DMS153 (cell line): ENCODE results near the gene ATP5F1E.

Source experiments
- DNase-seq: peaks from one replicate; lab custom pipeline; 2025; lab: John Stamatoyannopoulos, UW

Gene ATP5F1E

DNA sequence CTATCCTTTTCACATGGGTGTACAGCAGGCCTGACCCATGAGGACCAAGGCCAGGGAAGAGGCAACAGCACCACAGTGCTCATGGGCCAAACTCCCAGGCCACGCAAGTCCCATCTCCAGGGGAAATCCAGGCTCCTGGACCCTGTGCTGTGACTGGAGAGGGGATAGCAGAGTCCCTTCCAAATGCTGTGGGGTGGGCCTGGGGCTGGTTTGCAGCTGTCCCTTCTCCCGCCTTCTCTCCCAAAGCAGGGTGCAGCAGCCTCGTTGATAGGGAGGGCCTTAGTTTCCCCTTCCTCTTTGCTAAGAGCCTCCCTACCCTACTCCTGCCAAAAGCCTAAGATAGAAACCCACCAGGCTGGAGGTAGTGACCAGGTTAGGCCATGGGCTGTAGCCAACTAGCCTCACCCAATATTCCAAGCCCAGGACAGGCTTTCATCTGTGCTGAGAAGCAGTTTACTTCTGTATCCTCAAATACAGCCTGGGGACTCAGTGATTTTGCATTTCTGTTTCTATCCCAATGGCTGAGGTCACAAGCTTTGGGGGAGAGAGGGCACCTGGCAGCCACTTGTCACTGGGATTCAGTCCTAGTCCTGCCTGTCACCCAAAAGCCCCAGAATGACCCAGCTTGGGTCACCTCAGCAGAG lies 26.5 kb downstream of the ATP5F1E start:
- DNase-seq, result no peak

DNA sequence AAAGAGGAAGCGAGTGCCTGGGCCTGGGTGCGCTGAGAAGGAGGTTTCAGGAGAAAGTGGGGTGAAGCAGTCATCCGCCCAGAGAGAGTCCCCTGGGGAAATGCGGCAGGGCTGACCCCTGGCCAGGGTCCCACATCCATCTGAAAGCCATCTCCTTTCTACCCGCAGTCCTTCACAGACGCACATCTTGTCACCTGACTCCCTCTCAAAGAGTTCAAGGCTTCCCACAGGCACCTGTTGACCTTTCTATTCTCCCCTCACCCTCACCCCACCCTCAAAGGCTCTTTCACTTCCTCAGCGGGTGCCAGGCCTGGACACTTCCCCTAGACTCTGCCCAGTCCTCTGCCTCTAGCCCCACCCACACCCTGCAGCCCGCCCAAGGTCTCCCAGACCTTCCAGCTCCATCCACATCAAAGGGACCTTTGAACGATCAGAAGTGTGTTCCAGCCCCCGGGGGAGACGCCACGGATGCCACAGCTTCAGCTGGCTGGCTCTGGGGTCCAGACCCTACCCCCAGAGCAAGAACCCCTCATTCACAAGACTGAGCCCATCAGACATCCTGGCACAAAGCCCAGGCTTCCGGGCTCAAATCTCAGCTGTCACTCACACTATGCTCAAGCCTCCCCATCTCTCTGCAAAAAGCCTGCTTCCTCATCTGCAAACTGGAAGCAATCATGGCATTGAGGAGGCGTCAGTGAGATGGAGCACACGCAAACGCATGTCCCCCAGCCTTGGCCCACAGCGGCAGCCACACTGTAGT lies 27.2 kb downstream of the ATP5F1E start:
- no peak for DNase-seq

DNA sequence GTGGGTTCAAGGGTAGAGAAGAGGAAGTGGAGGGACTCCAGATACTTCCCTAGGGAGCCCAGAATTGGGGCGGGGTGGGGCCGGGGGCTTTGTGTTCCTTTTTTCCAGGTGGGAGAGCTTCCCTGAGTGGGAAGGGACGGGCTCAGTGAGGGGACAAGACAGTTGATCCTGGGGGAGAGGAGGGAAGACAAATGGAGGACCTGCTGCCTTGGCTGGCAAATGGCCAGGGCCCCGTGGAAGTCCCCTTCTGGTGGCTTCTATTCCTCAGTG lies 27.7 kb downstream of the ATP5F1E start:
- no peak for DNase-seq

DNA sequence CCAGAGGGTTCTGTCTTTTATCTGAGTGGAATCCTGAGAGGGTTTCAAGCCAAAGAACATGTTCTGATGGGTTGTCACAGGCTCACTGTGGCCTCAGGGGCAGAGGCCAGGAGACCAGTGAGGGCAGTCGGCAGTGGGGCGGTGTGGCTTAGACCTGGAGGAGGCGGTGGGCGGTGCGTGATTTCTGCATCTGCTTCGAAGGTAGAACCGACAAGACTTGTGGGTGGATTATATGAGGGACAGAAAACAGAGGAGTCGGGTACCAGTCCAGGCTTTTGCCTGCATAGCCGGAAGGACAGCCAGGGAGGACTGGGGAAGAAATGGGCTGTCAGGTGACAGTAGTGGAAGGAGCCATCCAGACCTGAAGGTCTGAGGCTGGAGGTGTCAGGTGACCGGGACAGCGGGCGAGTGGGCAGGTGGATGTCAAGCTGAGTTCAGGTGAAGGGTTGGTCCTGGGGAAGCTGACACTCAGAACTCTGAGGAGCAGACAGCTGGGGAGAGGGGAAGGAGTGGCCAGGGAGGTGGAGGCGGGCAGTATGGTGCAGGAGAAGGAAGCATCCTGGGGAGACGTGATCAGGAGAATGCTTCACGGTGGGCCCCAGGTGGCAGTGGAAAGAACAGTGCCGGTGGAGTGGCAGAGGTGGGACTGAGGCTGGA lies 28.2 kb downstream of the ATP5F1E start:
- DNase-seq, result no peak

DNA sequence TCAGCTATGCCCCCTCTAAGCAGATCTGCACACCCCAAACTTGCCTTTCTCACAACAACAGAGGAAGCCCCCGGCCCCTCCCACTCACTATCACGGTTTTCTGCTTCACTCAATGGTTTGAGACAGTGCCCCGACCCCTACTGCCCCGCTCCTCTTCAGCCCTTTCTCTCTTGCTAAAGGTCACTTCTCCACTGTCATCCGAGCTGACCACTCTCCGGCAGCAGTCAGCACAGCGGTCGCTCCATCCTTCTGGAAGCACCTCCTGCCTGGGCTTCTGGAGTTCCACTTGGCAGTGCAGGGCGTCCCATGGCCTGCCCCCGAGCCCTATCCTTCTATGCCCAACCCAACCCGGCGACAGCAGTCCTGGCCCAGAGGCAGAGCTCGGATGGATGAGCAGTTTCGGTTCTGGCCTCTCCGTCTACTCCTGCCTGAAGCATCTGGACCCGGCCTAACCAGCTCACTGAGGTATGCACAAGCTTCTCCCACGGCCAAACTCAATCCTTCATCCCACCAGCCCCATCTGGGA lies 29.2 kb downstream of the ATP5F1E start:
- no peak for DNase-seq

DNA sequence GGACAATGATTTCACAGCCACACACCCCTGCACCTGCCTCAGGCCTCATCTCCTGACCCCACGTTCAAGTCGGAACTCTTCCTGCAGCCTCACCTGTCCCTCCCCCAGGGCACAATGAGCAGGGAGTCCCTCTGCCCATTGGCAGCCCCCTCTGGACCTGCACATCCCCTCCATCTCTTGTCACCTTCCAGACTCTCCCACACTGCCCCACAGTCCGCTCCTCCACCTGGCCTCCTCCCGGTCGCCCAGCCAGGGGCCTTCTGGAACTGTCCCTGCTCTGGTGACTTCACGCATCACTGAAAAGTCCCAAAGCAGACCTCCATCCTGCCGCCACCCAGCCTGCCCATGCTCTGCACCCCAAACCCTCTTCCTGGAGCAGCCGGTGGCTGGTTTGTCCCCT lies 29.7 kb downstream of the ATP5F1E start:
- DNase-seq, result no peak

DNA sequence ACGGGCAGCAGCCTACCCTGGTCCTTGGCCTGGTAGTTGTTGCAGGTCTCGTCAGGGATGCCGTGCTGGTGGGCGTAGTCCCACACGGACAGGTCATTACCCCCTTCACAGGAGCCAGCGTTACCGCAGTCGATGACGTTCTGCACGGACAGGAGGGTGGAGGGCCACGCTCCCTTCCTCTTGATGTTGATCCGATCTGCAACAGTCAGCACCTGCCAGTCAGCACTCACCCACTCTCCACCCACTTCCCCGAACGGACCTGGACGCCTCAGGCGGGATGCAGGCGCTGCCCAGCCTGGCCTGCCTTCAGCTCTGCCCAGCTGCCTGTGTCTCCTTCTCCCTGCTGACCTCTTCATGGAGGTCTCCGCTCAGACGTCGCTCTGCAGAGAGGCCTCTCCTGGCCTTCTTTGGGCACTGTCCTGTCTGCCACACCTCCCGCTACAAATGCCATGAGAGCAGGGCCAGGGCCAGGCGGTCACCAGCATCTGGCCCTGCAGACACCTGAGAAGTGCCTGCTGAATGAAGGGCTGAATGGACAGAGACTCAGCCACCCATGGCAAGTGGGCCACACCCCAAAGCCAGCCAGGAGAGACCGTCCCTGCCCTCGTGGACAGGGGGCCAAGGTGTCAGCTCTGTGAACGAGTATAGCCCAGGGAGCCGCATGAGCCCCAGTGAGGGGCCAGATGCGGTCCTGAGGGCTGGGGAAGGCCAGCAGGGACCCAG lies 30.5 kb downstream of the ATP5F1E start:
- DNase-seq, result no peak

DNA sequence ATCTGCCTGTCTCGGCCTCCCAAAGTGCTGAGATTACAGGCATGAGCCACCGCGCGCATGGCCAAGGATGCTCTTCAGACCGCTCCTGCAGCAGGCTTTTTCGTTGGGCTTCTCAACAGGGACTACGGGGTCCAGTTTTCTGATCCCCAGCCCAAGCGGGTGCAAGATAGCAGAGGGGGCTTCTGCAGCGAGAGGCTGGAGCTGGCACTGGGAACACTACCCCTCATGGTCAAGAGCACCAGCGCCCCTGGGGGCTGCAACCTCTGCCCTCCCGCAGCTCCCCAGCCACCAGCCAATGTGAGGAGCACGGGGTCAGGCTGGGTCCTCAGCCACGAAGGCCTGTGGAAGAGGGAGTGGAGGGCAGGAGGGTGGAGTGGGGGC lies 31.1 kb downstream of the ATP5F1E start:
- DNase-seq, result no peak

DNA sequence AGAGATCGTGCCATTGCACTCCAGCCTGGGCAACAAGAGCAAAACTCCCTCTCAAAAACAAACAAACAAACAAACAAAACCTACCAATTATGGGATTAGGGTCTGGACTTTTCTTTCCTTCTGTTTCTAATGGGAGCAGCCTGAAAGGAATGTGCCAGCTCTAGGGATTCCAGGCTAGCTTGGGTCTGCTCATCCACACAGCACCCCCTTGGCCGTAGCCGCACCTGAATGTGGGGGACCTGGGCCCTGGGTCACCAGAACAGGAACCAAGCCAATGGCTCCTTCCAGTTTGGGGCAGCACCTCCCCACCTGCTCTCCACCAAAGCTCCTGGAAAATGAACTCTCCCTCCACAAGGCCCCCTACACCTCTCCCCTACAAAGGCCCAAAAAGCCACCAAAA lies 31.8 kb downstream of the ATP5F1E start:
- no peak for DNase-seq

DNA sequence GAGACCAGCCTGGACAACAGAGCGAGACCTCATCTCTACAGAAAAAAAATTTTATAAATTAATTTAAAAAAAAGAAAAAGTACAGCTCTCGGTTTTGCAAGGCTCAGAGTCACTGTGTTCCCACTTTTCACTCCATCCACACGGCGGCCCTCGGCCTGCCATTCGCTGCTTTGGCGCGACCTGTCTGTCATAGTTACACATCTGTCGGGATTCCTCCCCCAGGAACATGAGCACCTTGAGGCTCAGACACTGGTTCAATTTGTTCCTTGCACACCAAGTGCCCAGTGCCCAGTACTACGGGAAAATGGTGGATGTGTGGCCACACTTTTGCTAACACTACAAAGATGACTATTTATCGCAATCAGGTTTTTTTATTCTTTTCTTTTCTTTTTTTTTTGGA lies 33.5 kb downstream of the ATP5F1E start:
- no peak for DNase-seq

DNA sequence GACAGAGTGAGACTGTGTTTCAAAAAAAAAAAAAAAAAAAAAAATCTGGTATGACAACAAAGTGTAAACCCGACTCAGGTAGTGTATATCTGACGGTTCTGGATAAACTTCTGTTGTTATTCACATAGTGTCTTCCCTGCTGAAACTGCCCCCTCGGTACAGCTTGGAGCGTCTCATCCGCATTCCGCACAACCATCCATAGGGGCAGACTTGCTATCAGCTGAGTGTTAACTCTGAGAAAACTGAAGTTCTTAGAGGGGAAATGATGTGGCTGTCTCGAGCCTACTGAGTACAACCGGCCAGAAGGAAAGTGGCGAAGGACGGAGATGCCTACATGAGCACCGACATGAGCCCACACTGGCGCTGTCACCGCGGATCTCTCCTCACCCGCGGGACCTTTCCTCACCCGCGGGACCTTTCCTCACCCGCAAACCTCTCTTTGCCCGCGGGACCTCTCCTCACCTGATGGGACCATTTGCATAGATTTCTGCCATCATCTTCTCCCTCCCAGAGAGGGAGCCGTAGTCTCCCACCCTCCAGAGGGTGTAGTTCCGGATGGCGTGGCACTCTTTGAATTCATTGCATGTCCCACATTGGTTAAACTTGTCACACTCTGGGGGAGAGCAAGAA lies 34.9 kb downstream of the ATP5F1E start:
- DNase-seq, result no peak

DNA sequence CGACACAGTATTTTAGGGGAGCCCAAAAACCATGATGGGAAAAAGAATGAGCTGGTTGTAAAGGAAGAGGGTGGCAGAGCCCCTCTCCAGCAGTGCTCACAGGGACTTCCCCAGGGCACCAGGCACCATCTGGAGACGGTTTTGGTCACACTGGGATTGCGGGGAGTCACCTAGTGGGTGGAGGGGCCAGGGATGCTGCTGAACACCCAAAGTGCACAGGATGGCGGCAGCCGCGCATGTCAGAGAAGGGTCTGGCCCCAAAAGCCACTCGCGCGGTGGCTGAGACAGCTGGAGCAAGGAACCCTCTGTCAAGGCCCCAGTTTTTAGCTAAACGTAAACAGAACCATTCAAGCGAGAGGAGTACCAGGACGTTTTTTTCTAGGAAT lies 35.9 kb downstream of the ATP5F1E start:
- no peak for DNase-seq

DNA sequence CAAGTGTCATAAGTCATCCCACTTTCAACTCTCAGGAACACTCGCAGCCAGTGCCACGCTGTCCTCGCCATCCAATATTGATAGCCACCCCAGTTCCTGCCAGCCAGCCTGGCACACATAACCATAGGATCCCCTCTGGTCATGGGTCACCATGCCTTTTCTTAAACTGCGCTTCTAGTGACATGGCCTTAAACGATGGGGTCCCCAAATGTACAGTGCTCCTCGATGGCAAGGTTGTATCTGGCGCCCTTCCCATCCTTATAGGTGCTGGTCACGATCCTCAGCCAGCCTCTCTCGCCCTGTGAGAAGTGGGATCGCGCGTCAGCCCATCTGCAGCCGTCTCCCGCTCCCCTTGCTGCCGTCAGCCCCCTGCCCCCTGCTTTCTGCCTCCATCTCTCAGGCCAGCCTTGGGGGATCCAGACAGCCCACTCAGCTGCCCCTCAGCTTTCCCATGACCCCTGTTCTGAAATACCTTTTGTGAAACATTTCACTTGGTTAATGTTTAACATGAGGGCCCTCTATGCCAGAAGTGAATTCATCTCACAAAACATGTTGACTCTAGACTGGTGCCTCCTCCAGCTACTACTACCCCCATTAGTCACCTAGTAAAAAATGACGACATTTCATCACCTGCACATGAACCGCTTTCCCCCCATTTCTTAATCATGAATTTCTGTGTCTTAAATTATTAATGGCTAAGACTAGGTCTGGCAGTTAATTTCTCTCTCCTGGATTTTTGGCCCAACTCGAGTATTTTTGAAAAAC lies 36.5 kb downstream of the ATP5F1E start:
- no peak for DNase-seq

DNA sequence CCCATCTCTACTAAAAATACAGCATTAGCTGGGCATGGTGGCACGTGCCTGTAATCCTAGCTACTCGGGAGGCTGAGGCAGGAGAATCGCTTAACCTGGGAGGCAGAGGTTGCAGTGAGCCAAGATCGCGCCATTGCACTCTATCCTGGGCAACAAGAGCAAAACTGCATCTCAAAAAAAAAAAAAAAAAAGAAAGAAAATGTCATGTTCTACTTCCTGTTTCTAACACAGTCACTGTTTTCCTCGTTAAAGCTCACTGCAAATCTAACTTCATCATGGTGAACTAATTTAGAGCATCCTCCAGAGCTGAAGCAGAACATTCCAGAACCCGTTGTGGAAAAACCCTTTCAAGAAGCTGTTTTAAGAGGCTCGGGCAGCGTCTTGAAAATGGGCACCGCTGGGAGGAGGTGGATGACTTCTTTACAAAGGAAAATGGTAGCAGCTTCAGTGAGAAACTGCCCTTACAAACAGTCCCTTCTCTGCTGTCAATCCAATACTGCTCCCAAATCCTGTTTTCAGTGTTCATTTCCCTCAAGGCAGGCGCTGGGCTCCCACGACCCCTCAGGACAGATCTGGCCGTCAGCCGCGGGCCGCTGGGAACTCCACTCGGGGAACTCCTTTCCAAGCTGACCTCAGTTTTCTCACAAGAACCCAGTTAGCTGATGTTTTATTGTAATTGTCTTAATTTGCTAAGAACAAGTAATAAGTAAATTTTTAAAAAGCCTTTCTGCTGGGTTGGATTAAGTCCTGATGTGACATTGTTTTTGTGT lies 37.6 kb downstream of the ATP5F1E start:
- DNase-seq, result no peak

DNA sequence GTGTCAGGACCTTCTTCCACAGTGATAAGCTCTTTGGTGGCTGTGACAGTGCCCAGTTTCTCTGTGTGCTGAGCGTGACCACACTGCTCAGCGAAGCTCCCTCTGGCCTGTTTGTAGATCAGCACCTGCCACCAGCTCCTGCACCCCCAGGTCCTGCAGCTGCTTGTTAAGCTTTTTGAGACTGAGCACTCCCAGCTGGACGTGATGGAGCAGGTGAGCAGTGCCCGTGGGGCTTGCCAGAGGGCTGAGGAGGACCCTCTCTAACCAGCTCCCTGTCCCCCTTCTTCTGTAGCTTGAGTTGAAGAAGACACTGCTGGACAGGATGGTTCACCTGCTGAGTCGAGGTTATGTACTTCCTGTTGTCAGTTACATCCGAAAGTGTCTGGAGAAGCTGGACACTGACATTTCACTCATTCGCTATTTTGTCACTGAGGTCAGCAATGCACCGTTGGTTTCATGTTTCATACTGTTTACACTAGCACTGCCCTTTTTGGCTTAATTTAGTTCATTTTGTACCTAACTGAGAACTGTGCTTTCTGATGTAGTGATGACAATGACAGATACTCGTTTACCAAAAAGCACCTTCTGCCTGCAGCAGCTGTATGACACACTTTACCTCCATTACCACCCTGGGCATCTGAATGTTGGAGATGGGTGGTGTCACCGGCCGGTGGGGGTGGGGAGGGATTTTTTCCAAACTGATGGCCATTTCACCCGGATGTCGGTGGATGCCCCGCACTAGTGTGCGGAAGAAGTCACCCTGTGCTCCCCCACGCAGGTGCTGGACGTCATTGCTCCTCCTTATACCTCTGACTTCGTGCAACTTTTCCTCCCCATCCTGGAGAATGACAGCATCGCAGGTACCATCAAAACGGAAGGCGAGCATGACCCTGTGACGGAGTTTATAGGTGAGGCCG lies 38.5 kb downstream of the ATP5F1E start:
- DNase-seq, result no peak

DNA sequence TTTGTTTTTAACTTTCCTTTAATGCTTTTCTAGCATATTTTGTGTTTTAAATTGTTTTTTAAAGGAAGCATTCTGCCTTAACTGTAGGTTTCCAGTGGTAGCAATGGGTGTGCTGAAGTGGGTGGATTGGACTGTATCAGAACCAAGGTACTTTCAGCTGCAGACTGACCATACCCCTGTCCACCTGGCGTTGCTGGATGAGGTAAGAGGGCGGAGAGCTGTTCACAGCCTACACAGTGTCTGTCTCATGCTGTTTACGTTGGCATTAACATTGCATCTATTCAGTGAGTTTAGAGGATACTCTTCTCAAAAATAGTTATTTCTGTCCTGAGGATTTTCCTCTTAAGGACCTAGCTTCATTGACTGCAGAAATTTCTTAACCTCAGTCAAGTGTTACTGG lies 39.2 kb downstream of the ATP5F1E start:
- no peak for DNase-seq

DNA sequence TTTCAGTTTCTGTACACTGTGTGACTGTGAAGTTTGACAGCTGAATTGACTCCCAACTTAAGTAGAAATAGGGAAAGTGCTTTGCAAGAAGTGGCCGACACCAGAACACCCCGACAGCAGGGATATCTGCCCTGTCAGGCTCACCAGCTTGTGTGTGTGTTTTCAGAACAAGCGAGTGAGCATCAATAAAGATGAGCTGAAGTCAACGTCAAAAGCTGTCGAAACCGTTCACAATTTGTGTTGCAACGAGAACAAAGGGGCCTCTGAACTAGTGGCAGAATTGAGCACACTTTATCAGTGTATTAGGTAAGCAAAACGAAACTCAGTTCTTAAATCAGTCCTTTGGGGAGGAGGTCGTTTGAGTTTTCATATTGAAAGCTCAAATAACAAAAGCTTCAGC lies 40.4 kb downstream of the ATP5F1E start:
- no peak for DNase-seq

DNA sequence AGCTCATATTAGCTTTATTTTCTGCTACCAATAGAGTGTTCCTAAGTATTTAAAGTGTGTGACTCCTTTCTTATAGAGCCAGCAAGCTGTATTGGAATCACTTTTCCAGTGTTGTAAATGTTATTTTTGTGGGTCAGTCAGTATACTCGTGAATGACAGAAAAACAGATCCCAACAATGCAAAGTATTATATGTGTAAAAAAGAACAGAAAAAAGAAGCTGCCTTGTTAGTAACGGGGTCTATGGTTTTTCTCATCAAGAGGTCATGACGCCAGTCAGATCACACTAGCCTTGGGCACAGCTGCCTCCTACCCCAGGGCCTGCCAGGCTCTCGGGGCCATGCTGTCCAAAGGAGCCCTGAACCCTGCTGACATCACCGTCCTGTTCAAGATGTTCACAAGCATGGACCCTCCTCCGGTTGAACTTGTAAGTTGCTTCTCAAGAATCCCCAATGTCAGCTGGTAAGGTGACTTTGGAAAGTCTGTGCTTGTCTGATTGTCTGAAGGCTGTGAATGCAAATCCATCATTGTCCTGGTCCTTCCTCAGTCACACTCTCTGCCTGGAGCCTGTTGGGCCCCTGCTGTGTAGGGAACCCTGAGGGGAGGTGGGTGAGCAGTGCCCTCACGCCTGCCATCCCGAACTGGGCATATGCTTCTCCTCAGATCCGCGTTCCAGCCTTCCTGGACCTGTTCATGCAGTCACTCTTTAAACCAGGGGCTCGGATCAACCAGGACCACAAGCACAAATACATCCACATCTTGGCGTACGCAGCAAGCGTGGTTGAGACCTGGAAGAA lies 41.3 kb downstream of the ATP5F1E start:
- DNase-seq, result no peak

DNA sequence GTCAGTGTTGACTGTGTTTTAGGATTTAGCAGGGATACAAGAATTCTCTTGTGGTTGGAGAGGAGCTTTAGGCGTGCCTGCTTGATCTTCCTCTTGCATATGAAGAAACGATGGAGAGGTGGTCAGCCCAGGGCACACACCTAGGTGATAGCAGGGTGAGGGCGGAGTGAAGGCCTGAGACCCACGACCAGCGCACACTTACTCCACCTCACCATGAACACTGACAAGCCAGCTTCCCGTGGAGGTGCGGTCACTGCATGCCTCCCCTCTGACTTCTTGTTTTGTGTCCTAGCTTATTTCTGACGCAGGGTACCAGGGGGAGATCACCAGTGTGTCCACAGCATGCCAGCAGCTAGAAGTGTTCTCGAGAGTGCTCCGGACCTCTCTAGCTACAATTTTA lies 42.9 kb downstream of the ATP5F1E start:
- DNase-seq, result no peak
